Ovary (tissue), 9 donors: ENCODE data around the gene ZNF213. TPM values are rescaled to one million over a fixed set of nuclear protein-coding genes. Genes with fewer than 3 reads are reported as not detected.
A peak's percentile ranks its signal among the peaks of the same experiment; 100 is the strongest.

Experiments
- DNase-seq, 5 donors: peaks; one replicate each; pipeline ENCODE4 v3.0.0-alpha.2; 2019 to 2020
- H3K27ac ChIP-seq, 2 donors: fragments of 200-600 bp; one replicate each; pipeline versions ENCODE4 v1.5.1 to v1.8.0; 2019 to 2022
- H3K27me3 ChIP-seq: fragments of 200-600 bp; one replicate; pipeline ENCODE4 v1.8.0; 2022
- H3K36me3 ChIP-seq: fragments of 200-600 bp; sonication (generic); one replicate; pipeline ENCODE4 v1.5.1; 2019
- H3K4me1 ChIP-seq: one replicate; pipeline ENCODE4 v1.8.1; 2013; ENCODE audit warnings: mild to moderate bottlenecking, moderate library complexity; ENCODE audit not compliant: insufficient read depth
- H3K4me3 ChIP-seq: fragments of 200-600 bp; sonication (generic); one replicate; pipeline ENCODE4 v1.5.1; 2017
- H3K9me3 ChIP-seq, 2 donors: fragments of 200-600 bp in 1 of 2; sonication (generic) in 1 of 2; one replicate each; pipeline versions ENCODE4 v1.5.1 to v1.8.1; 2013 to 2019; ENCODE audit warnings: mild to moderate bottlenecking in 1 of 2, moderate library complexity in 1 of 2
- CTCF ChIP-seq, 3 donors: fragments of 450-650 bp in 2 of 3; fragments of 200-600 bp in 1 of 3; IDR thresholded peaks; one replicate each; pipeline versions ENCODE4 v1.5.1 to v1.8.0; 2016 to 2022; ENCODE audit warnings: antibody characterized with exemption in 3 of 3, mild to moderate bottlenecking in 1 of 3
- EP300 ChIP-seq: sonication (generic); formaldehyde crosslinking; IDR thresholded peaks from one replicate; pipeline ENCODE4 v1.6.1; 2017; ENCODE audit warnings: antibody characterized with exemption
- POLR2A ChIP-seq: fragments of 450-650 bp; IDR thresholded peaks from one replicate; pipeline ENCODE4 v1.6.1; 2017; ENCODE audit warnings: antibody characterized with exemption, mild to moderate bottlenecking, moderate library complexity
- WGBS, 3 donors: extraction: QIAGEN DNeasy Blood & Tissue Kit in 1 of 3; methylation state at CpG; one replicate each; pipeline versions ENCODE4 v1.1.5 to v1.1.7; 2013 to 2017; 5-methylcytosine and 5-hydroxymethylcytosine counted together
- intact Hi-C, 4 donors: fragments of 100-400 bp; cut with DNase I; formaldehyde crosslinking; loops; one replicate each; pipeline versions ENCODE4 v1.11.0 to v1.15.1; 2022 to 2023
- polyA plus RNA-seq, 2 donors: library from polyadenylated mRNA; stranded (reverse); fragments of 200-250 nt in 1 of 2; fragments of 350-450 nt in 1 of 2; fragmentation: Illumina TruSeq in 1 of 2; extraction: RNeasy Lipid Tissue Mini Kit (QIAGEN cat#74804) in 1 of 2; gene quantifications; one replicate each; pipeline ENCODE4 v1.2.3, GENCODE V29; 2013 to 2014
- total RNA-seq, 7 donors: library from RNA; depleted of rRNA in 2 of 7; stranded (reverse); fragments of >200 nt in 2 of 7; fragmentation: NEBNext Ultra II Directional in 3 of 7; extraction: Animal tissue kit (Norgen Biotek cat#: 25700) in 3 of 7; gene quantifications; one replicate each; pipeline versions ENCODE4 v1.1.0 to v1.2.4, GENCODE V29; 2016 to 2023
- donor health status: DM: no; HTN: no; CAD: no; lungs with moderate emphysema.
- donor health status: DM: no; HTN: no; CAD: no.
- donor health status: Bipolar disorder and iron deficiency.
- donor health status: DM: yes; HTN: yes; CAD: no.
- donor health status: DM: no; HTN: no; CAD: no.
- donor health status: DM: yes; HTN: yes; CAD: no.

The ZNF213 gene
- total and polyA plus RNA-seq, 9 donors = 0.95 to 18.9 (median 11.4) TPM

GRCh38 chr16:3133844-3134243 lies 985 bp upstream of the ZNF213 start:
- no peak for TF ChIP-seq POLR2A
- TF ChIP-seq CTCF (IDR thresholded peaks at IDR 0.05) = no peak
- TF ChIP-seq EP300 = no peak
- no peak for DNase-seq
- H3K27me3 ChIP-seq = no peaks in the 10 kb centered on the region
- peaks cover 5% of the 10 kb centered on the region for H3K4me1 ChIP-seq
- intact Hi-C loops = no loop called here
- peak overlapping the region; percentile 92 for H3K4me3 ChIP-seq
- 5 to 11% (median 10%) methylated on average over 7 of the region's 7 CpGs for WGBS, 3 donors
- no peaks in the 10 kb centered on the region for H3K36me3 ChIP-seq
- H3K9me3 ChIP-seq = no peaks in the 10 kb centered on the region
- peak overlapping the region; percentile 78 to 88 for H3K27ac ChIP-seq

GRCh38 chr16:3135126-3135715 lies 392 bp downstream of the ZNF213 start:
- H3K27me3 ChIP-seq = no peaks in the 10 kb centered on the region
- peaks cover 2% of the 10 kb centered on the region for H3K4me1 ChIP-seq
- 0 to 1% (median 0%) methylated on average over 19 to 43 of the region's 43 CpGs for WGBS, 3 donors
- H3K27ac ChIP-seq = peak overlapping the region; percentile 75 to 88
- no peak for TF ChIP-seq CTCF (IDR thresholded peaks at IDR 0.05)
- DNase-seq = no peak
- no peaks in the 10 kb centered on the region for H3K9me3 ChIP-seq
- intact Hi-C loops = no loop called here
- H3K4me3 ChIP-seq = peak overlapping the region; percentile 92
- H3K36me3 ChIP-seq = no peaks in the 10 kb centered on the region

- DNase-seq = no peak
- no peaks in the 10 kb centered on the region for H3K9me3 ChIP-seq
- TF ChIP-seq EP300 (no peak), POLR2A (no peak), CTCF (IDR thresholded peaks at IDR 0.05) (no peak)
- no peaks in the 10 kb centered on the region for H3K36me3 ChIP-seq
- WGBS, 3 donors = 84 to 95% (median 92%) methylated on average over 4 to 13 of the region's 13 CpGs
- H3K27me3 ChIP-seq = no peaks in the 10 kb centered on the region
- peaks cover 2% of the 10 kb centered on the region for H3K4me1 ChIP-seq
- no peak overlapping the region for H3K27ac ChIP-seq
- no peak overlapping the region for H3K4me3 ChIP-seq
- intact Hi-C loops = no loop called here
Observed at GRCh38 chr16:3137267-3137666, 2.4 kb downstream of the ZNF213 start.

- 79 to 87% (median 81%) methylated on average over 21 of the region's 21 CpGs for WGBS, 3 donors
- TF ChIP-seq EP300 (no peak), POLR2A (no peak), CTCF (IDR thresholded peaks at IDR 0.05) (no peak)
- Histone ChIP-seq H3K4me1 (peaks cover 2% of the 10 kb centered on the region), H3K36me3 (no peaks in the 10 kb centered on the region), H3K27ac (no peak overlapping the region), H3K9me3 (no peaks in the 10 kb centered on the region), H3K4me3 (no peak overlapping the region), H3K27me3 (no peaks in the 10 kb centered on the region)
- intact Hi-C loops = no loop called here
- no peak for DNase-seq
Observed at GRCh38 chr16:3138342-3138741, 3.5 kb downstream of the ZNF213 start.
